HepG2 (cell line): Measurements from ENCODE around the gene SAPCD1. TPM values are rescaled to one million over a fixed set of nuclear protein-coding genes. Genes with fewer than 3 reads are reported as not detected.

ENCODE experiments used
- CEBPG ChIP-seq: IDR thresholded peaks from 2 replicates; pipeline ENCODE4 v1.6.1; 2016
- FOXJ3 ChIP-seq: sonication (generic); formaldehyde crosslinking; IDR thresholded peaks from 2 replicates; pipeline ENCODE4 v1.4.0; 2020; ENCODE audit warnings: missing genetic modification reagents, mild to moderate bottlenecking, borderline replicate concordance
- HES4 ChIP-seq: sonication (generic); formaldehyde crosslinking; IDR thresholded peaks from 2 replicates; pipeline ENCODE4 v1.9.0; 2021; ENCODE audit warnings: mild to moderate bottlenecking, missing genetic modification reagents, borderline replicate concordance
- HNRNPK ChIP-seq: fragments of 200-400 bp; formaldehyde crosslinking; IDR thresholded peaks from 2 replicates; pipeline ENCODE4 v1.6.1; 2018; ENCODE audit warnings: low read length, low read depth, moderate library complexity, mild to moderate bottlenecking; ENCODE audit not compliant: poor library complexity, severe bottlenecking
- JUNB ChIP-seq: sonication (generic); formaldehyde crosslinking; IDR thresholded peaks from 2 replicates; pipeline ENCODE4 v1.8.0; 2022; ENCODE audit warnings: missing genetic modification reagents, mild to moderate bottlenecking, borderline replicate concordance
- KDM5B ChIP-seq: sonication (generic); formaldehyde crosslinking; IDR thresholded peaks from 2 replicates; pipeline ENCODE4 v1.4.0; 2020; ENCODE audit warnings: missing genetic modification reagents, mild to moderate bottlenecking, borderline replicate concordance
- KLF11 ChIP-seq: IDR thresholded peaks from 2 replicates; pipeline ENCODE4 v1.6.1; 2016; ENCODE audit warnings: missing compliant biosample characterization
- MAFG ChIP-seq: sonication (generic); formaldehyde crosslinking; IDR thresholded peaks from 2 replicates; pipeline ENCODE4 v1.5.1; 2020; ENCODE audit warnings: mild to moderate bottlenecking, missing genetic modification reagents
- MEF2D ChIP-seq: sonication (generic); formaldehyde crosslinking; IDR thresholded peaks from 2 replicates; pipeline ENCODE4 v1.5.1; 2020; ENCODE audit warnings: mild to moderate bottlenecking, missing genetic modification reagents
- MTA3 ChIP-seq: sonication (generic); formaldehyde crosslinking; IDR thresholded peaks from 2 replicates; pipeline ENCODE4 v1.4.0; 2020; ENCODE audit warnings: missing genetic modification reagents
- PLRG1 ChIP-seq: fragments of 450-650 bp; conservative IDR thresholded peaks from 2 replicates; pipeline ENCODE4 v1.6.1; 2016
- POLR2AphosphoS5 ChIP-seq: IDR thresholded peaks from 2 replicates; pipeline ENCODE4 v1.6.1; 2012; ENCODE audit warnings: low read depth, low read length
- PTBP1 ChIP-seq: fragments of 200-400 bp; formaldehyde crosslinking; IDR thresholded peaks from 2 replicates; pipeline ENCODE4 v1.6.1; 2018; ENCODE audit warnings: low read length, low read depth; ENCODE audit not compliant: poor library complexity, severe bottlenecking
- SKI ChIP-seq: fragments of 450-650 bp; IDR thresholded peaks from one replicate; pipeline ENCODE4 v1.6.1; 2018; ENCODE audit warnings: mild to moderate bottlenecking; ENCODE audit not compliant: partially characterized antibody
- TCF7L2 ChIP-seq: IDR thresholded peaks from 2 replicates; pipeline ENCODE4 v1.6.1; 2011; ENCODE audit warnings: mild to moderate bottlenecking, low read depth, low read length, moderate library complexity
- USF2 ChIP-seq, 2 experiments: sonication (generic) in 1 of 2; formaldehyde crosslinking in 1 of 2; IDR thresholded peaks; 2 replicates each; pipeline versions ENCODE4 v1.5.1 to v1.6.1; 2011 to 2020; ENCODE audit warnings: borderline replicate concordance in 1 of 2, low read depth in 1 of 2, low read length in 1 of 2, mild to moderate bottlenecking in 1 of 2, missing genetic modification reagents in 1 of 2, moderate library complexity in 1 of 2
- ZC3H13 ChIP-seq: sonication (generic); formaldehyde crosslinking; IDR thresholded peaks from 2 replicates; pipeline ENCODE4 v1.8.1; 2023; ENCODE audit warnings: mild to moderate bottlenecking, missing genetic modification reagents, moderate library complexity
- ZFP1 ChIP-seq: IDR thresholded peaks from 2 replicates; pipeline ENCODE4 v1.6.1; 2016
- ZFP37 ChIP-seq: sonication (generic); formaldehyde crosslinking; IDR thresholded peaks from 2 replicates; pipeline ENCODE4 v1.4.0; 2020; ENCODE audit warnings: missing genetic modification reagents, borderline replicate concordance
- ZSCAN9 ChIP-seq: IDR thresholded peaks from 2 replicates; pipeline ENCODE4 v1.6.1; 2016; ENCODE audit warnings: borderline replicate concordance
- polyA plus RNA-seq, 8 experiments: library from polyadenylated mRNA; depleted of rRNA in 3 of 8; stranded (reverse) in 7 of 8; unstranded in 1 of 8; fragments of >200 nt; fragmentation: Illumina TruSeq in 4 of 8; extraction: Trizol in 4 of 8; gene quantifications; 2 replicates each; pipeline versions ENCODE4 v1.2.1 to v1.2.3, GENCODE V29; 2011 to 2016; ENCODE audit warnings: low read depth in 4 of 8, missing spikeins in 1 of 8, mixed read lengths in 1 of 8; ENCODE audit not compliant: insufficient read depth in 1 of 8
- total RNA-seq, 5 experiments: library from RNA; depleted of rRNA; stranded (reverse); fragments of >200 nt; fragmentation: Illumina TruSeq; extraction: Trizol; gene quantifications; 2 replicates each; pipeline ENCODE4 v1.2.3, GENCODE V29; 2016; ENCODE audit warnings: low read depth in 1 of 5
- TF ChIP-seq, protein P1 (sequence below): sonication (generic); formaldehyde crosslinking; IDR thresholded peaks from 2 replicates; pipeline ENCODE4 v1.4.0; 2020; ENCODE audit warnings: missing genetic modification reagents
- TF ChIP-seq, protein P2 (sequence below): IDR thresholded peaks from 2 replicates; pipeline ENCODE4 v1.6.1; 2016; ENCODE audit warnings: mild to moderate bottlenecking, missing biosample characterization, missing genetic modification reagents
- TF ChIP-seq, protein P3 (sequence below): sonication (generic); formaldehyde crosslinking; conservative IDR thresholded peaks from 2 replicates; pipeline ENCODE4 v1.4.0; 2020; ENCODE audit warnings: missing genetic modification reagents

SAPCD1 gene
- total and polyA plus RNA-seq, 2 of the 13 experiments (the other 11 are each of a cell fraction or from before 2014, with no cell fraction given) = 2.5 to 3.9 TPM

DNA sequence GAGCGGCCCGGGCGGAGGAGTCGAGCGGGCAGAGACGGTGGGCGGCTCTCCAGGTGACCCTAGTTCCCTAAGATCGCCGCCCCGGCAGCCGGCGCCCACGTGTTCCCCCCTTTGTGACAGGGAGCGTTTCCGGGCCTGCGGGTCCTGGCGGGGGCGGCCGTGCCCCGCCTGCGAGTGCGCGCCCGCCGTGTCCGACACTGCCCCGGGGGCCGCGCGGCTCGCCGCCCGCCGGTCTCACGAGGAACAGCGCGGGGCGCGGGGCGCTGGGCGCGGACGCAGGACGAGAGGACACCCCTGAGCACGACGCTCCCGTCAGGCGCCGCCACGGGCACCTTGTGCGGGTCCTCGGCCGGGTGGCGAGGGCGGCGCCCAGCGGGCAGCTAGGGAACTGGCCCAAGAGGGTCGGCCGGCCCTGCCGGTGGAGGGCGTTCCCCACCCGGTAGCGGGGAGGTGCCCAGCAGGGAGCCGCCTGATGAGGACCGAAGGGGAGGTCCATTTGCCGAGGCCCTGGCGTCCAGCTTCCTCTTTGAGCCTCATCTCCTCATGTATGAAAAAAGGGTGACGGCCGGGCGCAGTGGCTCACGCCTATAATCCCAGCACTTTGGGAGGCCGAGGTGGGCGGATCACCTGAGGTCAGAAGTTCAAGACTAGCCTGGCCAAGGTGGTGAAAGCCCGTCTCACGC is 33.3 kb downstream of the SAPCD1 start, which contains the start of gene VARS1 (continued):
- TF ChIP-seq ZC3H13 (CRISPR knock-in tag) (0 out of 2 replicates have a peak, but pooled peaks have one; percentile 61), KDM5B (CRISPR knock-in tag) (peak; percentile 84; the same call in 1 of the 2 replicates), HES4 (CRISPR knock-in tag) (peak; percentile 75; the same call in 1 of the 2 replicates), ZFP1 (CRISPR knock-in tag) (no peak), KLF11 (CRISPR knock-in tag) (no peak), MAFG (CRISPR knock-in tag) (no peak), PTBP1 (no peak), ZSCAN9 (CRISPR knock-in tag) (no peak), MTA3 (CRISPR knock-in tag) (no peak), POLR2AphosphoS5 (no peak), HNRNPK (peak; percentile 68), FOXJ3 (CRISPR knock-in tag) (no peak; the same call in 1 of the 2 replicates), USF2 (IDR thresholded peaks at IDR 0.05; ENCODE audit: low read depth, low read length) (peak; percentile 7; the same call in 1 of the 2 replicates), USF2 (CRISPR knock-in tag; IDR thresholded peaks at IDR 0.05; ENCODE audit: borderline replicate concordance) (peak; percentile 60; the same call in 1 of the 2 replicates), MEF2D (CRISPR knock-in tag) (no peak; the same call in 1 of the 2 replicates), SKI (peak; percentile 74), CEBPG (CRISPR knock-in tag) (no peak), PLRG1 (no peak), TCF7L2 (no peak), JUNB (CRISPR knock-in tag) (no peak), ZFP37 (CRISPR knock-in tag) (no peak; the same call in none of the 2 replicates)
- TF ChIP-seq, protein P1, sequence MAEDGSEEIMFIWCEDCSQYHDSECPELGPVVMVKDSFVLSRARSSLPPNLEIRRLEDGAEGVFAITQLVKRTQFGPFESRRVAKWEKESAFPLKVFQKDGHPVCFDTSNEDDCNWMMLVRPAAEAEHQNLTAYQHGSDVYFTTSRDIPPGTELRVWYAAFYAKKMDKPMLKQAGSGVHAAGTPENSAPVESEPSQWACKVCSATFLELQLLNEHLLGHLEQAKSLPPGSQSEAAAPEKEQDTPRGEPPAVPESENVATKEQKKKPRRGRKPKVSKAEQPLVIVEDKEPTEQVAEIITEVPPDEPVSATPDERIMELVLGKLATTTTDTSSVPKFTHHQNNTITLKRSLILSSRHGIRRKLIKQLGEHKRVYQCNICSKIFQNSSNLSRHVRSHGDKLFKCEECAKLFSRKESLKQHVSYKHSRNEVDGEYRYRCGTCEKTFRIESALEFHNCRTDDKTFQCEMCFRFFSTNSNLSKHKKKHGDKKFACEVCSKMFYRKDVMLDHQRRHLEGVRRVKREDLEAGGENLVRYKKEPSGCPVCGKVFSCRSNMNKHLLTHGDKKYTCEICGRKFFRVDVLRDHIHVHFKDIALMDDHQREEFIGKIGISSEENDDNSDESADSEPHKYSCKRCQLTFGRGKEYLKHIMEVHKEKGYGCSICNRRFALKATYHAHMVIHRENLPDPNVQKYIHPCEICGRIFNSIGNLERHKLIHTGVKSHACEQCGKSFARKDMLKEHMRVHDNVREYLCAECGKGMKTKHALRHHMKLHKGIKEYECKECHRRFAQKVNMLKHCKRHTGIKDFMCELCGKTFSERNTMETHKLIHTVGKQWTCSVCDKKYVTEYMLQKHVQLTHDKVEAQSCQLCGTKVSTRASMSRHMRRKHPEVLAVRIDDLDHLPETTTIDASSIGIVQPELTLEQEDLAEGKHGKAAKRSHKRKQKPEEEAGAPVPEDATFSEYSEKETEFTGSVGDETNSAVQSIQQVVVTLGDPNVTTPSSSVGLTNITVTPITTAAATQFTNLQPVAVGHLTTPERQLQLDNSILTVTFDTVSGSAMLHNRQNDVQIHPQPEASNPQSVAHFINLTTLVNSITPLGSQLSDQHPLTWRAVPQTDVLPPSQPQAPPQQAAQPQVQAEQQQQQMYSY = peak; percentile 55; the same call in 1 of the 2 replicates
- TF ChIP-seq, protein P2, sequence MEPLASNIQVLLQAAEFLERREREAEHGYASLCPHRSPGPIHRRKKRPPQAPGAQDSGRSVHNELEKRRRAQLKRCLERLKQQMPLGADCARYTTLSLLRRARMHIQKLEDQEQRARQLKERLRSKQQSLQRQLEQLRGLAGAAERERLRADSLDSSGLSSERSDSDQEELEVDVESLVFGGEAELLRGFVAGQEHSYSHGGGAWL (CRISPR knock-in tag) = peak; percentile 98; the same call in 1 of the 2 replicates
- TF ChIP-seq, protein P3, sequence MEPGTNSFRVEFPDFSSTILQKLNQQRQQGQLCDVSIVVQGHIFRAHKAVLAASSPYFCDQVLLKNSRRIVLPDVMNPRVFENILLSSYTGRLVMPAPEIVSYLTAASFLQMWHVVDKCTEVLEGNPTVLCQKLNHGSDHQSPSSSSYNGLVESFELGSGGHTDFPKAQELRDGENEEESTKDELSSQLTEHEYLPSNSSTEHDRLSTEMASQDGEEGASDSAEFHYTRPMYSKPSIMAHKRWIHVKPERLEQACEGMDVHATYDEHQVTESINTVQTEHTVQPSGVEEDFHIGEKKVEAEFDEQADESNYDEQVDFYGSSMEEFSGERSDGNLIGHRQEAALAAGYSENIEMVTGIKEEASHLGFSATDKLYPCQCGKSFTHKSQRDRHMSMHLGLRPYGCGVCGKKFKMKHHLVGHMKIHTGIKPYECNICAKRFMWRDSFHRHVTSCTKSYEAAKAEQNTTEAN (CRISPR knock-in tag) = peak; percentile 88
